K562 (cell line): Measurements from ENCODE around the gene ZNF22. TPM values are rescaled to one million over a fixed set of nuclear protein-coding genes. Genes with fewer than 3 reads are reported as not detected.

ENCODE experiments used
- ATAC-seq: fragments of 200-7000 bp; cut with Tn5 transposase; 3 replicates; pipeline ENCODE4 v1.9.1; 2020; ENCODE audit warnings: moderate library complexity
- BruUV-seq: library from RNA; stranded (reverse); fragments of 400-500 nt; replicated peaks from 2 replicates; lab custom pipeline; 2021; lab: Mats Ljungman, UMichigan
- CTCF ChIA-PET: fragments of 300-600 bp; formaldehyde crosslinking; extraction: SDS; loops from one replicate; lab custom pipeline; 2021; ENCODE audit warnings: low intra/inter-chr PET ratio; lab: Yijun Ruan, JAX
- POLR2A ChIA-PET: fragments of 300-600, 350-650 bp; sonication (Branson Sonifier 250); formaldehyde crosslinking; extraction: SDS; loops from one replicate; lab custom pipeline; 2021; ENCODE audit warnings: antibody characterized with exemption, inconsistent platforms; lab: Yijun Ruan, JAX
- DNase-seq, 4 experiments: peaks; one replicate each; pipeline versions ENCODE4 v3.0.0 to v3.0.0-alpha.2; 2011 to 2018; ENCODE audit warnings: low spot score in 3 of 4, mixed read lengths in 3 of 4; ENCODE audit errors: extremely low read depth in 1 of 4
- FAIRE-seq: peaks from 2 replicates; lab custom pipeline; 2011; peaks lifted over from hg19 to GRCh38; lab: Jason Lieb, UNC
- H2AFZ ChIP-seq: 2 replicates; pipeline ENCODE4 v1.6.0; 2011; ENCODE audit warnings: low read depth, low read length, control low read depth, inconsistent platforms
- H3K27ac ChIP-seq: fragments of 200-600 bp; 3 replicates; pipeline ENCODE4 v1.8.0; 2011; ENCODE audit warnings: low read depth, mild to moderate bottlenecking, control low read depth, inconsistent platforms, low read length, moderate library complexity, mixed read lengths; ENCODE audit errors: extremely low read depth
- H3K27me3 ChIP-seq, 2 experiments: fragments of 300-600 bp in 1 of 2; 2 replicates in 1 of 2; 3 replicates in 1 of 2; pipeline versions ENCODE4 v1.6.0 to v1.8.0; 2011; ENCODE audit warnings: inconsistent platforms in 2 of 2, low read length in 2 of 2, mild to moderate bottlenecking in 1 of 2, mixed read lengths in 1 of 2, moderate library complexity in 1 of 2; ENCODE audit not compliant: control insufficient read depth in 2 of 2, insufficient read depth in 2 of 2
- H3K36me3 ChIP-seq: fragments of 300-600 bp; 3 replicates; pipeline ENCODE4 v1.8.0; 2011; ENCODE audit warnings: mild to moderate bottlenecking, low read length, inconsistent platforms; ENCODE audit not compliant: control insufficient read depth, insufficient read depth
- H3K4me1 ChIP-seq, 2 experiments: fragments of 200-600 bp in 1 of 2; replicated peaks in 1 of 2; 2 replicates in 1 of 2; 3 replicates in 1 of 2; pipeline versions ENCODE4 v1.5.1 to v1.8.0; 2011; ENCODE audit warnings: inconsistent platforms in 2 of 2, low read length in 2 of 2, mild to moderate bottlenecking in 1 of 2, mixed read lengths in 1 of 2, moderate library complexity in 1 of 2; ENCODE audit not compliant: control insufficient read depth in 2 of 2, insufficient read depth in 2 of 2
- H3K4me2 ChIP-seq: 2 replicates; pipeline ENCODE4 v1.6.1; 2011; ENCODE audit warnings: low read length, control low read depth, inconsistent platforms, mixed read lengths; ENCODE audit not compliant: insufficient read depth
- H3K4me3 ChIP-seq: fragments of 200-600 bp; sonication (generic), shearing (Covaris generic); 2 replicates; pipeline ENCODE4 v1.5.1; 2016; ENCODE audit warnings: control low read depth, inconsistent platforms
- H3K79me2 ChIP-seq: fragments of 200-600 bp; 3 replicates; pipeline ENCODE4 v1.8.0; 2011; ENCODE audit warnings: low read length, inconsistent platforms; ENCODE audit not compliant: control insufficient read depth, insufficient read depth
- H3K9ac ChIP-seq, 2 experiments: 2 replicates each; pipeline versions ENCODE4 v1.6.0 to v1.6.1; 2011; ENCODE audit warnings: low read depth in 2 of 2, low read length in 2 of 2, control low read depth in 1 of 2, inconsistent platforms in 1 of 2, mild to moderate bottlenecking in 1 of 2, mixed read lengths in 1 of 2; ENCODE audit not compliant: insufficient read depth in 1 of 2
- H3K9me1 ChIP-seq: one replicate; pipeline ENCODE4 v1.6.0; 2011; ENCODE audit warnings: inconsistent platforms, mild to moderate bottlenecking, low read length, moderate library complexity; ENCODE audit not compliant: control insufficient read depth, insufficient read depth
- H3K9me3 ChIP-seq: replicated peaks from 2 replicates; pipeline ENCODE4 v1.5.1; 2011; ENCODE audit warnings: low read depth, low read length, inconsistent platforms; ENCODE audit not compliant: control insufficient read depth, insufficient read depth
- H4K20me1 ChIP-seq: replicated peaks from 2 replicates; pipeline ENCODE4 v1.6.1; 2011; ENCODE audit warnings: low read length, inconsistent platforms, mixed read lengths; ENCODE audit not compliant: control insufficient read depth, insufficient read depth
- CHD1 ChIP-seq: fragments of 200-600 bp; sonication (generic); IDR thresholded peaks from one replicate; pipeline ENCODE4 v1.6.1; 2012; ENCODE audit warnings: mild to moderate bottlenecking, moderate library complexity, low read length, inconsistent platforms
- CTBP1 ChIP-seq: fragments of 450-650 bp; IDR thresholded peaks from 2 replicates; pipeline ENCODE4 v1.6.1; 2016; ENCODE audit warnings: borderline replicate concordance
- NR4A1 ChIP-seq, 2 experiments: fragments of 250-450 bp in 1 of 2; fragments of 450-650 bp in 1 of 2; sonication (Bioruptor Pico) in 1 of 2; IDR thresholded peaks; 2 replicates each; pipeline versions ENCODE4 v1.4.0 to v1.6.1; 2016 to 2020; ENCODE audit warnings: mild to moderate bottlenecking in 2 of 2, missing compliant biosample characterization in 1 of 2, missing genetic modification characterization in 1 of 2, moderate library complexity in 1 of 2
- PATZ1 ChIP-seq: fragments of 250-450 bp; sonication (Bioruptor Pico); IDR thresholded peaks from 2 replicates; pipeline ENCODE4 v1.5.0; 2020; ENCODE audit warnings: mild to moderate bottlenecking, borderline replicate concordance
- ZNF239 ChIP-seq: fragments of 250-450 bp; sonication (Bioruptor Pico); IDR thresholded peaks from 2 replicates; pipeline ENCODE4 v1.4.0; 2020; ENCODE audit warnings: mild to moderate bottlenecking
- ZNF696 ChIP-seq: fragments of 250-450 bp; sonication (Bioruptor Pico); conservative IDR thresholded peaks from 2 replicates; pipeline ENCODE4 v1.4.0; 2020; ENCODE audit warnings: mild to moderate bottlenecking, moderate library complexity
- WGBS: fragments of 100-300 bp; shearing (Covaris generic); methylation state at CpG from one replicate; pipeline ENCODE4 v1.1.6; 2016; ENCODE audit warnings: low coverage, mixed read lengths; ENCODE audit not compliant: insufficient coverage; ENCODE audit errors: missing lambda C conversion rate; 5-methylcytosine and 5-hydroxymethylcytosine counted together
- in situ Hi-C: fragments of 300-500 bp; cut with MboI; formaldehyde crosslinking; loops from 4 replicates; pipeline ENCODE4 v1.15.0; 2018; ENCODE audit warnings: inconsistent platforms, mixed read lengths
- intact Hi-C: fragments of 100-400 bp; cut with micrococcal nuclease; formaldehyde crosslinking; loops from 2 replicates; pipeline ENCODE4 v1.14.2; 2022
- polyA plus RNA-seq, 8 experiments: library from polyadenylated mRNA; depleted of rRNA in 4 of 8; stranded (reverse) in 5 of 8; unstranded in 3 of 8; fragments of >200 nt; fragmentation: Nextera tagmentation in 2 of 8; fragmentation: Illumina TruSeq in 1 of 8; extraction: Ambion mirVana in 2 of 8; extraction: Trizol in 1 of 8; gene quantifications; 2 replicates each; pipeline versions ENCODE4 v1.2.1 to v1.2.3, GENCODE V29; 2011 to 2014; ENCODE audit warnings: inconsistent platforms in 1 of 8, missing spikeins in 1 of 8
- total RNA-seq, 7 experiments: library from RNA; depleted of rRNA in 6 of 7; stranded (reverse); fragments of >200 nt in 6 of 7; fragmentation: Illumina TruSeq in 2 of 7; extraction: Trizol in 2 of 7; gene quantifications; 2 replicates each; pipeline versions ENCODE4 v1.2.1 to v1.2.3, GENCODE V29; 2011 to 2021; ENCODE audit warnings: low replicate concordance in 1 of 7

ZNF22 gene
- total and polyA plus RNA-seq, 9 of the 15 experiments (the other 6 are each of a cell fraction or from before 2014, with no cell fraction given), result 36.2 to 98.7 (median 51.2) TPM

GRCh38 chr10:44952779-44953231, 47.9 kb upstream of the ZNF22 start:
- Histone ChIP-seq H3K9ac (no peak overlapping the region), H3K4me3 (no peak overlapping the region), H3K4me2 (no peak overlapping the region), H3K27ac (no peak overlapping the region), H2AFZ (no peak overlapping the region), H3K4me1 (no peaks in the 10 kb centered on the region), H3K79me2 (no peaks in the 10 kb centered on the region), H4K20me1 (no peaks in the 10 kb centered on the region), H3K27me3 (peaks cover 22 to 36% of the 10 kb centered on the region in 2 experiments; a peak in 4 of 5 replicates), H3K9me3 (no peaks in the 10 kb centered on the region), H3K36me3 (no peaks in the 10 kb centered on the region), H3K9me1 (no peaks in the 10 kb centered on the region)
- no TSS peak for BruUV-seq
- 0% methylated on average over 2 of the region's 2 CpGs for WGBS
- DNase-seq, result no peak
- no peak for ATAC-seq
- TF ChIP-seq ZNF696 (CRISPR knock-in tag) (no peak), ZNF239 (CRISPR knock-in tag) (no peak), PATZ1 (no peak), NR4A1 (CRISPR knock-in tag; IDR thresholded peaks at IDR 0.05) (no peak), NR4A1 (tag; IDR thresholded peaks at IDR 0.05) (no peak), CHD1 (no peak), CTBP1 (no peak)
- CTCF ChIA-PET, result no interaction called here
- peak; percentile 42 for FAIRE-seq
- intact Hi-C loops (no loop called here), in situ Hi-C loops (no loop called here)
- POLR2A ChIA-PET, result interaction anchor here (0.9 to 1.0 kb wide), 2 partner anchors 9 to 11 kb away, joined by 3 read pairs; no protein-coding TSS in a partner anchor
